NOMO-1 treated with DMSO at 0.1 percent for 48 hours (cell line): ENCODE data around the gene SPRY4.
"Not testable (repeated sequence)": the region's sequence is repeated elsewhere in the genome, so short reads cannot be mapped to it uniquely, and the experiment has no call there.

Source experiments
- DNase-seq: peaks from one replicate; lab custom pipeline; 2025; ENCODE audit not compliant: unreplicated experiment; lab: John Stamatoyannopoulos, UW

The SPRY4 gene

GRCh38 chr5:142295960-142296860 is 28.6 kb downstream of the SPRY4 start:
- DNase-seq, result no peak

GRCh38 chr5:142295084-142295758 is 29.6 kb downstream of the SPRY4 start:
- DNase-seq, result no peak

GRCh38 chr5:142293486-142293885 is 31.3 kb downstream of the SPRY4 start:
- DNase-seq, result no peak

GRCh38 chr5:142292808-142293207 is 32.0 kb downstream of the SPRY4 start:
- DNase-seq, result no peak

GRCh38 chr5:142292249-142292648 is 32.6 kb downstream of the SPRY4 start:
- DNase-seq, result no peak

- no peak for DNase-seq
Measured at GRCh38 chr5:142290577-142291299, 34.1 kb downstream of the SPRY4 start.

- no peak for DNase-seq
Measured at GRCh38 chr5:142289708-142290576, 34.9 kb downstream of the SPRY4 start.

GRCh38 chr5:142287973-142288313 is 36.9 kb downstream of the SPRY4 start:
- DNase-seq, result no peak

GRCh38 chr5:142287096-142287972 is 37.5 kb downstream of the SPRY4 start:
- peak; percentile 14 for DNase-seq

GRCh38 chr5:142286111-142286510 is 38.7 kb downstream of the SPRY4 start:
- peak; percentile 19 for DNase-seq

GRCh38 chr5:142283304-142283703 is 41.5 kb downstream of the SPRY4 start:
- DNase-seq, result no peak

- DNase-seq, result no peak
Measured at GRCh38 chr5:142281966-142282365, 42.9 kb downstream of the SPRY4 start.

GRCh38 chr5:142281008-142281367 is 43.8 kb downstream of the SPRY4 start:
- no peak for DNase-seq

- no peak for DNase-seq
Measured at GRCh38 chr5:142280066-142281007, 44.5 kb downstream of the SPRY4 start.

GRCh38 chr5:142278627-142279026 is 46.2 kb downstream of the SPRY4 start:
- no peak for DNase-seq

- DNase-seq, result no peak
Measured at GRCh38 chr5:142277796-142278195, 47.0 kb downstream of the SPRY4 start.

- DNase-seq, result no peak
Measured at GRCh38 chr5:142276517-142276916, 48.3 kb downstream of the SPRY4 start.

GRCh38 chr5:142275496-142275895 is 49.3 kb downstream of the SPRY4 start:
- no peak for DNase-seq

- DNase-seq, result not testable (repeated sequence)
Measured at GRCh38 chr5:142272596-142272995, 52.2 kb downstream of the SPRY4 start.
